ENCODE measurements around the gene DMBT1. TPM values are rescaled to one million over a fixed set of nuclear protein-coding genes. Genes with fewer than 3 reads are reported as not detected.

DMBT1 gene
- total and polyA plus RNA-seq, 2 of the 4 experiments (the other 2 are of a cell fraction), result under 0.01 TPM; not detected in 1

DNA sequence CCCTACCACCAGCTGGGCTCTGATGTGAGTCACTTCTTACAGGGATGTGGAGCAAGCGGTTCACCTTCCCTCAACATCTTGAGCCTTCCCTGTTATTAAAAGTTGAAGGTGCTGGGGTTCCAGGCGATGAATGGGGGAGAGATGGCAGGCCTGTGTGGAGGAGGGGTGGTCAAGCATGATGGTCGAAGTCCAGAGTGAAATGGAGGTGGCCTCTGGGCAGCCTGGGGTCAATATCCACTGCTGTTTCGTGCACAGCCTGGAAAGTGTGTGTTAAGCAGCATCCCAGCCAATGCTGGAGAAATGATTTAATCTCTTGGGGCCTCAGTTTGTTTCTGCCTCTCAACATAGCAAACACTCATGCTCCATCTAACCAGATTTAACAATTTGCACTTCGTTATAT lies 33.7 kb upstream of the DMBT1 start:
- Histone ChIP-seq H2BK15ac (ENCODE audit: low read depth, low read length) (no peak overlapping the region), H4K91ac (ENCODE audit: insufficient read depth, low read depth, low read length) (no peak overlapping the region), H3K27me3 (ENCODE audit: control insufficient read depth, insufficient read depth, low read length) (peaks cover 11% of the 10 kb centered on the region), H3K9me3 (ENCODE audit: control insufficient read depth, insufficient read depth, low read length) (no peaks in the 10 kb centered on the region), H2AK9ac (replicated peaks; ENCODE audit: low read depth, low read length, poor library complexity) (no peak overlapping the region), H3K4ac (ENCODE audit: low read depth, low read length) (no peak overlapping the region), H3K9me1 (ENCODE audit: insufficient read depth, low read length) (no peaks in the 10 kb centered on the region), H3K56ac (ENCODE audit: extremely low read depth, insufficient read depth, low read length) (no peak overlapping the region), H4K5ac (ENCODE audit: low read depth, low read length) (no peak overlapping the region), H3K4me1 (ENCODE audit: control insufficient read depth, insufficient read depth, low read length) (no peaks in the 10 kb centered on the region), H3K36me3 (ENCODE audit: control insufficient read depth, insufficient read depth, low read length) (no peaks in the 10 kb centered on the region), H4K8ac (ENCODE audit: low read depth in 2 of 2, low read length in 2 of 2) (no peak overlapping the region), H2AK5ac (ENCODE audit: low read depth, low read length) (no peak overlapping the region), H2AFZ (replicated peaks; ENCODE audit: low read length, poor library complexity) (peak overlapping the region; percentile 50), H2BK20ac (ENCODE audit: low read depth, low read length) (no peak overlapping the region), H3K18ac (ENCODE audit: low read depth, low read length) (no peak overlapping the region), H2BK5ac (ENCODE audit: low read depth, low read length, poor library complexity, severe bottlenecking) (no peak overlapping the region), H3K79me1 (ENCODE audit: low read depth in 1 of 2, low read length in 2 of 2) (no peaks in the 10 kb centered on the region), H2BK120ac (ENCODE audit: low read depth, low read length) (no peak overlapping the region), H3K4me2 (ENCODE audit: low read depth, low read length) (no peak overlapping the region), H3K14ac (replicated peaks; ENCODE audit: low read depth, low read length) (no peak overlapping the region), H3K23ac (ENCODE audit: low read depth, low read length) (no peak overlapping the region), H3K9ac (ENCODE audit: low read depth, low read length) (no peak overlapping the region), H4K20me1 (ENCODE audit: insufficient read depth, low read length) (no peaks in the 10 kb centered on the region), H3K27ac (ENCODE audit: insufficient read depth, low read length) (no peak overlapping the region), H3K4me3 (ENCODE audit: insufficient read depth, low read depth, low read length) (no peak overlapping the region)
- DNase-seq, result no peak
- no peak for TF ChIP-seq BHLHE40 (IDR thresholded peaks at IDR 0.05; ENCODE audit: low read depth, low read length)
- ATAC-seq (ENCODE audit: low read depth), result no peak
- intact Hi-C loops (cut with micrococcal nuclease) (no loop called here), dilution Hi-C loops (cut with HindIII; ENCODE audit: low sequenced_read_pairs, unreplicated experiment) (no loop called here), in situ Hi-C loops (cut with MboI; ENCODE audit: low sequenced_read_pairs) (no loop called here)
- BruUV-seq (replicated peaks), result no TSS peak
- CTCF ChIA-PET, result no interaction called here
- POLR2A ChIA-PET (ENCODE audit: unreplicated experiment), result no interaction called here
- 40% methylated on average over 1 of the region's 5 CpGs; no CpG with 5 or more reads in 1 of the 2 experiments for WGBS, 2 experiments (ENCODE audit: extremely low coverage in 2 of 2, insufficient read length in 1 of 2)

All from IMR-90 (cell line).